ENCODE results near the gene STOML3. TPM values are rescaled to one million over a fixed set of nuclear protein-coding genes. Genes with fewer than 3 reads are reported as not detected.
A peak's percentile ranks its signal among the peaks of the same experiment; 100 is the strongest.
"Not testable (repeated sequence)": the region's sequence is repeated elsewhere in the genome, so short reads cannot be mapped to it uniquely, and the experiment has no call there.

Gene STOML3
- total and polyA plus RNA-seq, 7 donors: 0.03 to 0.60 (median 0.23) TPM; not detected in 4

- no peak for DNase-seq
- Histone ChIP-seq H3K27ac (no peak overlapping the region), H3K27me3 (no peaks in the 10 kb centered on the region), H3K4me1 (no peaks in the 10 kb centered on the region), H3K36me3 (peaks cover 7 to 81% (median 17%) of the 10 kb centered on the region in 4 donors), H3K9me3 (no peaks in the 10 kb centered on the region), H3K4me3 (no peak overlapping the region)
- TF ChIP-seq EP300 (IDR thresholded peaks at IDR 0.05) (no peak), POLR2A (IDR thresholded peaks at IDR 0.05) (no peak), CTCF (IDR thresholded peaks at IDR 0.05) (no peak), POLR2AphosphoS5 (IDR thresholded peaks at IDR 0.05) (no peak)
- intact Hi-C loops (cut with DNase I): no loop called here
- 57 to 75% methylated on average over 4 of the region's 4 CpGs for WGBS, 2 donors
Measured at GRCh38 chr13:39020853-39021462, 30.3 kb upstream of the STOML3 start.

- H3K4me3 ChIP-seq: no peak overlapping the region
- H3K9me3 ChIP-seq: no peaks in the 10 kb centered on the region
- H3K4me1 ChIP-seq: no peaks in the 10 kb centered on the region
- H3K36me3 ChIP-seq: peaks cover 20 to 82% (median 25%) of the 10 kb centered on the region in 4 donors
- H3K27me3 ChIP-seq: no peaks in the 10 kb centered on the region
- H3K27ac ChIP-seq: no peak overlapping the region
- 8 to 20% methylated on average over 2 of the region's 2 CpGs for WGBS, 2 donors
- no peak for DNase-seq
- TF ChIP-seq EP300 (IDR thresholded peaks at IDR 0.05) (no peak), CTCF (IDR thresholded peaks at IDR 0.05) (peak in 1 of 4 experiments; percentile 21)
- intact Hi-C loops (cut with DNase I): no loop called here
Measured at GRCh38 chr13:39016787-39017186, 26.2 kb upstream of the STOML3 start.

GRCh38 chr13:39016087-39016486 lies 25.5 kb upstream of the STOML3 start:
- H3K9me3 ChIP-seq: no peaks in the 10 kb centered on the region
- no peak overlapping the region for H3K4me3 ChIP-seq
- intact Hi-C loops (cut with DNase I): no loop called here
- TF ChIP-seq POLR2AphosphoS5 (IDR thresholded peaks at IDR 0.05): no peak
- no peak for TF ChIP-seq CTCF (IDR thresholded peaks at IDR 0.05)
- no peak for TF ChIP-seq POLR2A (IDR thresholded peaks at IDR 0.05)
- TF ChIP-seq EP300 (IDR thresholded peaks at IDR 0.05): no peak
- no peak overlapping the region for H3K27ac ChIP-seq
- no peak for DNase-seq
- 49 to 81% methylated on average over 1 of the region's 1 CpG for WGBS, 2 donors
- no peaks in the 10 kb centered on the region for H3K27me3 ChIP-seq
- H3K36me3 ChIP-seq: peaks cover 24 to 82% (median 31%) of the 10 kb centered on the region in 4 donors
- no peaks in the 10 kb centered on the region for H3K4me1 ChIP-seq

GRCh38 chr13:39013462-39013861 lies 22.8 kb upstream of the STOML3 start:
- no peaks in the 10 kb centered on the region for H3K4me1 ChIP-seq
- no peak for DNase-seq
- no peaks in the 10 kb centered on the region for H3K9me3 ChIP-seq
- H3K4me3 ChIP-seq: no peak overlapping the region
- peaks cover 26 to 90% (median 41%) of the 10 kb centered on the region in 4 donors for H3K36me3 ChIP-seq
- no peak overlapping the region for H3K27ac ChIP-seq
- no peaks in the 10 kb centered on the region for H3K27me3 ChIP-seq
- TF ChIP-seq POLR2A (IDR thresholded peaks at IDR 0.05): no peak
- no peak for TF ChIP-seq CTCF (IDR thresholded peaks at IDR 0.05)
- no peak for TF ChIP-seq POLR2AphosphoS5 (IDR thresholded peaks at IDR 0.05)
- no peak for TF ChIP-seq EP300 (IDR thresholded peaks at IDR 0.05)
- intact Hi-C loops (cut with DNase I): no loop called here
- 85 to 90% methylated on average over 5 of the region's 5 CpGs for WGBS, 2 donors

GRCh38 chr13:39012608-39013007 lies 22.0 kb upstream of the STOML3 start:
- no peak for DNase-seq
- intact Hi-C loops (cut with DNase I): no loop called here
- TF ChIP-seq POLR2A (IDR thresholded peaks at IDR 0.05): no peak
- TF ChIP-seq CTCF (IDR thresholded peaks at IDR 0.05): no peak
- TF ChIP-seq POLR2AphosphoS5 (IDR thresholded peaks at IDR 0.05): no peak
- TF ChIP-seq EP300 (IDR thresholded peaks at IDR 0.05): no peak
- no peaks in the 10 kb centered on the region for H3K4me1 ChIP-seq
- no peak overlapping the region for H3K27ac ChIP-seq
- WGBS, 2 donors: 81 to 90% methylated on average over 7 of the region's 7 CpGs
- no peaks in the 10 kb centered on the region for H3K27me3 ChIP-seq
- H3K36me3 ChIP-seq: peaks cover 26 to 84% (median 41%) of the 10 kb centered on the region in 4 donors
- no peaks in the 10 kb centered on the region for H3K9me3 ChIP-seq
- H3K4me3 ChIP-seq: no peak overlapping the region

- DNase-seq; H3K4me3 ChIP-seq; H3K9me3 ChIP-seq; H3K4me1 ChIP-seq; intact Hi-C loops (cut with DNase I); H3K27ac ChIP-seq; H3K27me3 ChIP-seq: not testable (repeated sequence)
- 31 to 70% methylated on average over 29 of the region's 29 CpGs for WGBS, 2 donors
- peaks cover 10 to 24% (median 15%) of the 10 kb centered on the region in 4 donors for H3K36me3 ChIP-seq
Measured at GRCh38 chr13:39006371-39007111, 15.9 kb upstream of the STOML3 start.
